CD4-positive, alpha-beta T cell treated with Interleukin-15 for 4 hours (primary cell): ENCODE measurements around the gene A2M.

ENCODE experiments used
- DNase-seq: peaks from one replicate; pipeline ENCODE4 v3.0.0-alpha.2; 2020; ENCODE audit warnings: low spot score

A2M gene

GRCh38 chr12:9122091-9122609 lies 6.4 kb upstream of the A2M start:
- DNase-seq: no peak

GRCh38 chr12:9120487-9121184 lies 4.9 kb upstream of the A2M start:
- DNase-seq: no peak

GRCh38 chr12:9118158-9118557 lies 2.4 kb upstream of the A2M start:
- peak; percentile 12 for DNase-seq

- DNase-seq: no peak
Measured at GRCh38 chr12:9114946-9115345, 773 bp downstream of the A2M start.

- DNase-seq: no peak
Measured at GRCh38 chr12:9113987-9114309, 1.8 kb downstream of the A2M start.

- DNase-seq: no peak
Measured at GRCh38 chr12:9113296-9113986, 2.3 kb downstream of the A2M start.

GRCh38 chr12:9112076-9112853 lies 3.5 kb downstream of the A2M start:
- DNase-seq: no peak

- DNase-seq: no peak
Measured at GRCh38 chr12:9111525-9111924, 4.2 kb downstream of the A2M start.

GRCh38 chr12:9109737-9110491 lies 5.8 kb downstream of the A2M start:
- DNase-seq: no peak

- DNase-seq: no peak
Measured at GRCh38 chr12:9109213-9109522, 6.6 kb downstream of the A2M start.

- no peak for DNase-seq
Measured at GRCh38 chr12:9108504-9109212, 7.1 kb downstream of the A2M start.

- DNase-seq: no peak
Measured at GRCh38 chr12:9107542-9107873, 8.2 kb downstream of the A2M start.

GRCh38 chr12:9106610-9107541 lies 8.8 kb downstream of the A2M start:
- no peak for DNase-seq

- no peak for DNase-seq
Measured at GRCh38 chr12:9106067-9106466, 9.7 kb downstream of the A2M start.

- no peak for DNase-seq
Measured at GRCh38 chr12:9104767-9105423, 10.8 kb downstream of the A2M start.

GRCh38 chr12:9104087-9104486 lies 11.6 kb downstream of the A2M start:
- no peak for DNase-seq

- DNase-seq: no peak
Measured at GRCh38 chr12:9103050-9103849, 12.5 kb downstream of the A2M start.

GRCh38 chr12:9101018-9101687 lies 14.6 kb downstream of the A2M start:
- no peak for DNase-seq
